Measurements from ENCODE around the gene MEI4.

GRCh38 chr6:77813090-77813489 lies 160.3 kb downstream of the MEI4 start:
- TF ChIP-seq CTCF (IDR thresholded peaks at IDR 0.05) (no peak), POLR2A (IDR thresholded peaks at IDR 0.05) (no peak), POLR2AphosphoS5 (IDR thresholded peaks at IDR 0.05) (no peak)
